ENCODE results near the gene MTARC1. TPM values are rescaled to one million over a fixed set of nuclear protein-coding genes. Genes with fewer than 3 reads are reported as not detected.

Gene MTARC1
- polyA plus RNA-seq (2012; ENCODE audit: insufficient read length, low read depth): 0.10 TPM

- no peak for TF ChIP-seq SIN3A (IDR thresholded peaks at IDR 0.05; ENCODE audit: borderline replicate concordance, insufficient read depth, low read length)
- TF ChIP-seq TAF1 (IDR thresholded peaks at IDR 0.05; ENCODE audit: borderline replicate concordance, insufficient read depth, low read length): no peak
- TF ChIP-seq FOXP2 (optimal IDR thresholded peaks at IDR 0.05; ENCODE audit: borderline replicate concordance, extremely low read depth, extremely low read length, insufficient read depth): no peak
Observed at GRCh38 chr1:220786337-220787068, at the start of gene MTARC1. Gene MTARC1, plus strand, starts transcription at chr1:220786913. Its CDS starts 32 bp downstream, at chr1:220786945.

- TF ChIP-seq TAF1 (IDR thresholded peaks at IDR 0.05; ENCODE audit: borderline replicate concordance, insufficient read depth, low read length): no peak
- no peak for TF ChIP-seq POLR2AphosphoS5 (IDR thresholded peaks at IDR 0.05; ENCODE audit: low read depth, low read length)
- TF ChIP-seq REST (IDR thresholded peaks at IDR 0.05; ENCODE audit: insufficient read depth in 1 of 2, low read depth in 2 of 2, low read length in 2 of 2): no peak
- no peak for TF ChIP-seq SIN3A (IDR thresholded peaks at IDR 0.05; ENCODE audit: borderline replicate concordance, insufficient read depth, low read length)
- TF ChIP-seq FOXP2 (optimal IDR thresholded peaks at IDR 0.05; ENCODE audit: borderline replicate concordance, extremely low read depth, extremely low read length, insufficient read depth): no peak
Observed at GRCh38 chr1:220741349-220741748, 45.4 kb upstream of the MTARC1 start.

GRCh38 chr1:220741825-220742224 is 44.9 kb upstream of the MTARC1 start:
- no peak for TF ChIP-seq POLR2AphosphoS5 (IDR thresholded peaks at IDR 0.05; ENCODE audit: low read depth, low read length)
- TF ChIP-seq REST (IDR thresholded peaks at IDR 0.05; ENCODE audit: insufficient read depth in 1 of 2, low read depth in 2 of 2, low read length in 2 of 2): no peak

- TF ChIP-seq POLR2AphosphoS5 (IDR thresholded peaks at IDR 0.05; ENCODE audit: low read depth, low read length): no peak
Observed at GRCh38 chr1:220742520-220742919, 44.2 kb upstream of the MTARC1 start.

GRCh38 chr1:220746851-220747250 is 39.9 kb upstream of the MTARC1 start:
- TF ChIP-seq POLR2AphosphoS5 (IDR thresholded peaks at IDR 0.05; ENCODE audit: low read depth, low read length): no peak
- no peak for TF ChIP-seq SIN3A (IDR thresholded peaks at IDR 0.05; ENCODE audit: borderline replicate concordance, insufficient read depth, low read length)
- TF ChIP-seq TAF1 (IDR thresholded peaks at IDR 0.05; ENCODE audit: borderline replicate concordance, insufficient read depth, low read length): no peak
- TF ChIP-seq FOXP2 (optimal IDR thresholded peaks at IDR 0.05; ENCODE audit: borderline replicate concordance, extremely low read depth, extremely low read length, insufficient read depth): no peak
- TF ChIP-seq REST (IDR thresholded peaks at IDR 0.05; ENCODE audit: insufficient read depth in 1 of 2, low read depth in 2 of 2, low read length in 2 of 2): no peak

GRCh38 chr1:220747437-220748088 is 39.1 kb upstream of the MTARC1 start:
- no peak for TF ChIP-seq SIN3A (IDR thresholded peaks at IDR 0.05; ENCODE audit: borderline replicate concordance, insufficient read depth, low read length)
- TF ChIP-seq TAF1 (IDR thresholded peaks at IDR 0.05; ENCODE audit: borderline replicate concordance, insufficient read depth, low read length): no peak
- no peak for TF ChIP-seq REST (IDR thresholded peaks at IDR 0.05; ENCODE audit: insufficient read depth in 1 of 2, low read depth in 2 of 2, low read length in 2 of 2)
- TF ChIP-seq FOXP2 (optimal IDR thresholded peaks at IDR 0.05; ENCODE audit: borderline replicate concordance, extremely low read depth, extremely low read length, insufficient read depth): no peak
- TF ChIP-seq POLR2AphosphoS5 (IDR thresholded peaks at IDR 0.05; ENCODE audit: low read depth, low read length): no peak
